Subcutaneous adipose tissue (tissue), 4 donors: ENCODE data around the gene PCSK7. TPM values are rescaled to one million over a fixed set of nuclear protein-coding genes. Genes with fewer than 3 reads are reported as not detected.

Experiments
- total RNA-seq, 4 donors: library from RNA; depleted of rRNA; stranded (reverse); fragments of >200 nt; gene quantifications; one replicate each; pipeline ENCODE4 v1.1.0, GENCODE V29; 2016
- TF ChIP-seq, protein P1 (sequence below): fragments of 450-650 bp; IDR thresholded peaks from one replicate; pipeline ENCODE4 v1.5.1; 2016; ENCODE audit warnings: low read depth, mild to moderate bottlenecking, control low read depth, antibody characterized with exemption, moderate library complexity

The PCSK7 gene, protein sequence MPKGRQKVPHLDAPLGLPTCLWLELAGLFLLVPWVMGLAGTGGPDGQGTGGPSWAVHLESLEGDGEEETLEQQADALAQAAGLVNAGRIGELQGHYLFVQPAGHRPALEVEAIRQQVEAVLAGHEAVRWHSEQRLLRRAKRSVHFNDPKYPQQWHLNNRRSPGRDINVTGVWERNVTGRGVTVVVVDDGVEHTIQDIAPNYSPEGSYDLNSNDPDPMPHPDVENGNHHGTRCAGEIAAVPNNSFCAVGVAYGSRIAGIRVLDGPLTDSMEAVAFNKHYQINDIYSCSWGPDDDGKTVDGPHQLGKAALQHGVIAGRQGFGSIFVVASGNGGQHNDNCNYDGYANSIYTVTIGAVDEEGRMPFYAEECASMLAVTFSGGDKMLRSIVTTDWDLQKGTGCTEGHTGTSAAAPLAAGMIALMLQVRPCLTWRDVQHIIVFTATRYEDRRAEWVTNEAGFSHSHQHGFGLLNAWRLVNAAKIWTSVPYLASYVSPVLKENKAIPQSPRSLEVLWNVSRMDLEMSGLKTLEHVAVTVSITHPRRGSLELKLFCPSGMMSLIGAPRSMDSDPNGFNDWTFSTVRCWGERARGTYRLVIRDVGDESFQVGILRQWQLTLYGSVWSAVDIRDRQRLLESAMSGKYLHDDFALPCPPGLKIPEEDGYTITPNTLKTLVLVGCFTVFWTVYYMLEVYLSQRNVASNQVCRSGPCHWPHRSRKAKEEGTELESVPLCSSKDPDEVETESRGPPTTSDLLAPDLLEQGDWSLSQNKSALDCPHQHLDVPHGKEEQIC
- 10 to 100 TPM; 26.2 to 91.0 (median 46.3) TPM for total RNA-seq

DNA sequence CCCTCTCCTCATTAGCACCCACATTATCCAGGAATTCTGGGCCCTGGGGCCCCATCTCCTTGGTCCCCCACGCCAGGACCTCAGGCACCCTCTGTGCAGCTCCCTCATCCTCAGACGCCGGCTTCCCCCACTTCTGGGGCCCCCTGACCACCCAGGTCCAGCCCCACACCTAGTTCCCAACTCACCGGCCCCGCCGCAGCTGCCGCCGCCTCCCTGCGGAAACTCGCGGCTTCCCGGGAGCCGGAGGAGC is at the start of gene PCSK7:
TSS of gene PCSK7 (minus strand) at position 232 of the 250 bp plus-strand sequence. CDS start 2,229 bp downstream, outside the sequence.
- TF ChIP-seq, protein P1, sequence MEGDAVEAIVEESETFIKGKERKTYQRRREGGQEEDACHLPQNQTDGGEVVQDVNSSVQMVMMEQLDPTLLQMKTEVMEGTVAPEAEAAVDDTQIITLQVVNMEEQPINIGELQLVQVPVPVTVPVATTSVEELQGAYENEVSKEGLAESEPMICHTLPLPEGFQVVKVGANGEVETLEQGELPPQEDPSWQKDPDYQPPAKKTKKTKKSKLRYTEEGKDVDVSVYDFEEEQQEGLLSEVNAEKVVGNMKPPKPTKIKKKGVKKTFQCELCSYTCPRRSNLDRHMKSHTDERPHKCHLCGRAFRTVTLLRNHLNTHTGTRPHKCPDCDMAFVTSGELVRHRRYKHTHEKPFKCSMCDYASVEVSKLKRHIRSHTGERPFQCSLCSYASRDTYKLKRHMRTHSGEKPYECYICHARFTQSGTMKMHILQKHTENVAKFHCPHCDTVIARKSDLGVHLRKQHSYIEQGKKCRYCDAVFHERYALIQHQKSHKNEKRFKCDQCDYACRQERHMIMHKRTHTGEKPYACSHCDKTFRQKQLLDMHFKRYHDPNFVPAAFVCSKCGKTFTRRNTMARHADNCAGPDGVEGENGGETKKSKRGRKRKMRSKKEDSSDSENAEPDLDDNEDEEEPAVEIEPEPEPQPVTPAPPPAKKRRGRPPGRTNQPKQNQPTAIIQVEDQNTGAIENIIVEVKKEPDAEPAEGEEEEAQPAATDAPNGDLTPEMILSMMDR = no peak

DNA sequence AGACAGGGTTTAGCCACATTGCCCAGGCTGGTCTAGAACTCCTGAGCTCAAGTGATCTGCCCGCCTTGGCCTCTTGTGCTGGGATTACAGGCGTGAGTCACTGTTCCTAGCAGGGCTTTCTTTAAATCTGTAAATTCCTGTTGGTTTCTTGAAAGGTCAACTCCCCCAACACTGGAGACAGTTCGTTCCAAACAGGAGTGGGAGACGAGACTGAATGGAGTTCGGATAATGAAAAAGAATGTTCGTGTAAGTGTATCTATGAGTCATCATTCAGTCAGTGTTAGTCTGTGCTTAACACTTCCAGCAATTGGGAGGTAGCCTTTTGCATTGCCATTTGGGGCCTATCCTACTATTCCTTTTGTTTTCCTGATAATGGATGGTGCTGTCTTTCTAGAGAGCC is 49.3 kb upstream of the PCSK7 start:
- TF ChIP-seq, protein P1 = no peak

DNA sequence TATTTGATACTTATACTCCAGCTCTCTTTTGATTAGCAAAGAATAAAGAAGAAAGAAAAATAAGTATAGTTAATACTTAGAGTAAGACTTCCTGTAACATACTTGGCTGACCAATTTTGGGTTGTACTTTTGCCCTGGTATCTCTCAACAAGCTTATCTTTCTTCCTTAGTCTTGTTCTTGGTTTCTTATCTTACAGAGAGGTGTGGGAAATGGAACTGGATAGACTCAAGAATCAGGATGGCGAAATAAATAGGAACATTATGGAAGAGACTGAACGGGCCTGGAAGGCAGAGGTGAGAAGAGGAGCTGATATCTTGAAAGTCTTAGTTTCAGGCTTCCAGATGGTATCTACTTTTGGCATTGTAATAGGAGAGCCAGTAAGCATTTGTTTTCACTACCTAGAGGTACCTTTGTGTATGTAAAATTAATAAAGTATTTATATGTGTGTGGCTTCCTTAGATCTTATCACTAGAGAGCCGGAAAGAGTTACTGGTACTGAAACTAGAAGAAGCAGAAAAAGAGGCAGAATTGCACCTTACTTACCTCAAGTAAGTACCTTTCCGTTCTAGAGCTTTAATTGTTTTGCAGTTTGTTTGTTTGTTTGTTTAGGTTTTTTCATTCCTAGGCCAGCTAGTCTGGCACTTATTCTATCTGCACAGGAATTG is 48.0 kb upstream of the PCSK7 start:
- TF ChIP-seq, protein P1 = no peak

DNA sequence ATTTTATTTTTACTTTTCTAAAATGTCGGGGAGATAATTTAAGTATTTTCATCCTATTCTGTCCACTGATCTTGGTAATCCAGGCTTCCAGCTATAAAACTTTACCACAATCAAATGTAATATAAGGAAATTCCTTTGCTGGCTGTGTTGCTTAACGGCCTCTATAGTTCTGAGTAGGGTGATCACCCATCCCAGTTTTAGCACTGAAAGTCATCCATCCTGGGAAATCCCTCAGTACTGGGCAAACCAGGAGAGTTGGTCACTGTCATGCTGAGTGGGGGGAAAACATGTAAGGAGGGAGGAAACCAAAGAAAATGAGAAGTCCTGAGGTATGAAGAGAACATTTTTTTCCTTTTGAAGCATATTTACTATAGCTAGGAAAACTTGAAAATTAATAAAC is 46.5 kb upstream of the PCSK7 start:
- TF ChIP-seq, protein P1 = no peak

DNA sequence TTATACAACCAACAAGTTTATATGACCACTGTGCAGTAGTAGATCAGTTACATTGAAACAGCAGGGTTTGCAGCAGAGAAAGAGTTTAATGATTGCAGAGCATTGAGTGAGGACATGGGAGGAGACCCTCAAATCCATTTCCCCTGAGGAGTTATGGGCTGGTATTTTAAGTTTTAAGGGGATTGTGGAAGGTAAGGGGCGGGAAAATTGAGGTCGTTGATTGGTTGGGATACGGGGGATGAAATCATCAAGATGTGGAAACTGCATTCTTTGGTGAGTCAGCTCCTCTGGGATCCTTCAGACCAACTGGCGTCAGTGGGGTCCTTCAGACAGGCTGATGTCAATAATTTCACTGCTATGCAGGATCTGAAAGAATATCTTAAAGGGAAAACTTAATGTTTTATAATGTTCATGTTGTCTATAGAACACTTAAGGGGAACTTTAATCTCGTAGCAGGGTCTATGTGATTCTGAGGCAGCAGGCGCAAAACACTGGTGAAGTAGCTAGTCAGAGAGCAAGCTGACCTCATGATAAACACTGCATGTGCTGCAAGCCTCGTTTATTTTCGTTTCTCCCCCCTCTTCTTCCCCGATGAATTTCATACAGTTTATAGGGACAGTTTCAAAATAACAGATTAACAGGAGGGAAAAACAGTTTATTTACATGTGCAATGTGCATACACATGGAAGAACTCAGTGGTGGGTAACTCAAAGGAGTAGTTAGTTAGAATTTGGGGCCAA is 41.8 kb upstream of the PCSK7 start:
- TF ChIP-seq, protein P1 = no peak

DNA sequence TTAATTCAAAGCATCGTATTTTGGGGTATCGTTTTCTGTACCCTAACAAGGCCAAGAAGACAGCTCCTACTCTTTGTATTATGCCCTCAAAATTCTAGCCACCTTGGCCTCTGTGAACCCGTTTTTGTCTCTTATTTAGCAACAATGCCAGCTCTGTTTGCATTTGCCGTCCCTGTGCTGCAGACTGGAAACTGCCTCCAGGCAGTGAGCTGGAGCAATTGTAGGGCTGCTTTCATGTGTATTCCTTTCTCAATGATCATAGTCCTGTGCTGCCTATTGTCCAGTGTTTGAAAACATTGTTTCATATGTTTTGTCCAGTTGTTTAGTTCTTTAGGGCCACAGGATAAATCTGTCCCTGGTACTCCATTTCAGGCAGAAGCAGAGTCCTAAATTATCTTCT is 39.3 kb upstream of the PCSK7 start:
- TF ChIP-seq, protein P1 = no peak

DNA sequence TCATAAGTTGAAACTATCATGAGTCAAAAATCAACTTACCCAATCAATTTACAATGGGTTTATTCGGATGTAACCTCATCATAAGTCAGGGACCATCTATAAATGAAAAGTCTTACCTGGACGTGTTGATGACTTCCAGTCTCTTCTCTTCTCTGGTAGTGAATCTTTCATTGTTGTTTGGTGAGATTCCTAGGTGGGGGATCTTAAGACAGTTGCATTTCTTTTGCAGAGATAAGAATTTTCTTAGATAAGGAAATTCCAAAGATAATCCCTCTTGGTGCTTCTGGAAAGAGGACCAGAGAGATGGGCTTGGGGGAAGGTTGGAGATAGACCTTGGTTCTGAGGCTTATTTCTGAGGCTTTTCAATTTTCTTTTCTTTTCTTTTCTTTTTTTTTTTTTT is 38.0 kb upstream of the PCSK7 start:
- TF ChIP-seq, protein P1 = no peak
